ENCODE measurements around the gene KNCN.

DNA sequence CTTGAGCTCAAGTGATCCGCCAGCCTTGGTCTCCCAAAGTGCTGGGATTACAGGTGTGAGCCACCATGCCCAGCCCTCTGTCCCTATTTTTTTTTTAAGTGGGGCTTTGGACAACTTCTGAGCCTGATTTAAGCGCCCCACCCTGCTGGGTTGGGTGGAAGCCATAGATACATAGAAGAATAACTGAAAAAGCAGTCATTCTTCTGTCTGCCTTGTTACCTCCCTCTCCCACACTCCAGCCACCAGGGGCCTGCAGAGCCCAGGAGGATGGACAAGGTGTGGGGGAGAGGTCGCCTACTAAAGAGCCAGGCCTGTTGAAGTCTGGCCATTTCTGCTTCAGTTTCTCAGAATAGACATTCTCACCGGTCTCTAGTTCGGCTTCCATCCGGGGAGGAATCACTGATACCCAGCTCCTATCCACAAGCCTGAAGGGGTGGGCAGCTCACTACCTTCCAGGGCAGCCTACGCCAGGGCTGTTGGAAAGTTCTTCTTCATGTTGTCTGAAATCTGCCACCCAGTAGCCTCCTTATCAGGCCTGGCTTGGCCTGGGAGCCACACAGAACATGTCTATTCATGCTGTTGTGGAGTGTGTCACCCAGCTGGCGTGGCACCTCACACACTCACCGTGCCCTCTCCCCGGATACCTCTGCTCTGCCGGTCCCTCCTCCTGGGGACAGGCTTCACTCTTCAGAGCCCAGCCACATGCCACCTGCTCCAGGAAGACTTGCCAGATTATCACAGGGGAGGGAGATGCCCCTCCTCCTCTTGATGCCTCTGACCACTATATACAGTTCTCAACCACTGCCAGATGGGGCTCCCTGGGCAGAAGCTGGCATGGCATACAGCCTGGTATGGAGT lies 27.7 kb downstream of the KNCN start:
- TF ChIP-seq POLR2A (IDR thresholded peaks at IDR 0.05), result no peak
- TF ChIP-seq, protein P1, sequence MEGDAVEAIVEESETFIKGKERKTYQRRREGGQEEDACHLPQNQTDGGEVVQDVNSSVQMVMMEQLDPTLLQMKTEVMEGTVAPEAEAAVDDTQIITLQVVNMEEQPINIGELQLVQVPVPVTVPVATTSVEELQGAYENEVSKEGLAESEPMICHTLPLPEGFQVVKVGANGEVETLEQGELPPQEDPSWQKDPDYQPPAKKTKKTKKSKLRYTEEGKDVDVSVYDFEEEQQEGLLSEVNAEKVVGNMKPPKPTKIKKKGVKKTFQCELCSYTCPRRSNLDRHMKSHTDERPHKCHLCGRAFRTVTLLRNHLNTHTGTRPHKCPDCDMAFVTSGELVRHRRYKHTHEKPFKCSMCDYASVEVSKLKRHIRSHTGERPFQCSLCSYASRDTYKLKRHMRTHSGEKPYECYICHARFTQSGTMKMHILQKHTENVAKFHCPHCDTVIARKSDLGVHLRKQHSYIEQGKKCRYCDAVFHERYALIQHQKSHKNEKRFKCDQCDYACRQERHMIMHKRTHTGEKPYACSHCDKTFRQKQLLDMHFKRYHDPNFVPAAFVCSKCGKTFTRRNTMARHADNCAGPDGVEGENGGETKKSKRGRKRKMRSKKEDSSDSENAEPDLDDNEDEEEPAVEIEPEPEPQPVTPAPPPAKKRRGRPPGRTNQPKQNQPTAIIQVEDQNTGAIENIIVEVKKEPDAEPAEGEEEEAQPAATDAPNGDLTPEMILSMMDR (IDR thresholded peaks at IDR 0.05), result no peak

Data from testis (tissue), 2 donors.